ENCODE data around the gene CYP11A1.

The CYP11A1 gene

GRCh38 chr15:74398183-74398582 lies 30.7 kb upstream of the CYP11A1 start:
- TF ChIP-seq POLR2AphosphoS5 (IDR thresholded peaks at IDR 0.05; ENCODE audit: low read depth, low read length) = no peak

DNA sequence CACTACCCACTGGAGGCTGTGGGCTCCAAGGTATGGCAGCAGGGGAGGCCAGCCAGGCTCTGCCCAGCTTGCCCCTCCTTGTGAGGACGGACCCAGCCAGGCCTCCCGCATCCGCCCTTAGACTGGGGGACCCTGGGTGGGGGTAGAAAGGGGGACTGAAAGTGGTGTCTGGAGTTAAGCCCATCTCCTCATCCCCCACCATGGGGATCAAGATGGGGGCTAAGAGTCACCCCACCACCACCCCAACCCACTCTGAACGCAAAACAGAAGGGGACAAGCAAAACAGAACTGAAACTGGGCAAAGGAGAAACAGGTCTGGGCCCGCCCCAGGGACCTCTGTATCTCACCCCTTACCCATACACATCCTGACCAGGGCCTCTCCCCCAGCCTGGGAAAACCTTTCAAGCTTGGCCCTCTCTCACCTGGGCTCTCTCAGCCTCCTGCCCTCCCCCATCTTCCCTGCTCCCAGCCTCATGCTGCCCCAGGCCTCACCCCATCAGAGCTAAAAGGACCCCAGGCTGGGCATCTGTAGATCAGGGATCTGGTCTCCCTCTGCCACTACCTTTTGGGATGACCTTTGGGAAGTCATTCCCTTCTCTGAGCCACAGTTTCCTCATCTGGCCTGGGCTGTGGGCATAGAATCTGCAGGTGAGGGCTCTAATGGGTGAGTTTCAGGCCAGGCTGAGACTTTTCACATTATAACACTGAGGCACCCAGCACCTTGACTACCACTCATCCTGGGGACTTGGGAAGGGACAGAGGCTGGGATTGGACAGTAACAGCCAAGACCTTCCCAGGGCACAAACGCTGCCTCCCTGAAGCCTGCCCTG lies 30.0 kb upstream of the CYP11A1 start:
- TF ChIP-seq FOXP2 (optimal IDR thresholded peaks at IDR 0.05; ENCODE audit: borderline replicate concordance, extremely low read depth, extremely low read length, insufficient read depth) (no peak), SIN3A (IDR thresholded peaks at IDR 0.05; ENCODE audit: borderline replicate concordance, insufficient read depth, low read length) (no peak), POLR2AphosphoS5 (IDR thresholded peaks at IDR 0.05; ENCODE audit: low read depth, low read length) (no peak), TAF1 (IDR thresholded peaks at IDR 0.05; ENCODE audit: borderline replicate concordance, insufficient read depth, low read length) (no peak)
- TF ChIP-seq, protein P1, sequence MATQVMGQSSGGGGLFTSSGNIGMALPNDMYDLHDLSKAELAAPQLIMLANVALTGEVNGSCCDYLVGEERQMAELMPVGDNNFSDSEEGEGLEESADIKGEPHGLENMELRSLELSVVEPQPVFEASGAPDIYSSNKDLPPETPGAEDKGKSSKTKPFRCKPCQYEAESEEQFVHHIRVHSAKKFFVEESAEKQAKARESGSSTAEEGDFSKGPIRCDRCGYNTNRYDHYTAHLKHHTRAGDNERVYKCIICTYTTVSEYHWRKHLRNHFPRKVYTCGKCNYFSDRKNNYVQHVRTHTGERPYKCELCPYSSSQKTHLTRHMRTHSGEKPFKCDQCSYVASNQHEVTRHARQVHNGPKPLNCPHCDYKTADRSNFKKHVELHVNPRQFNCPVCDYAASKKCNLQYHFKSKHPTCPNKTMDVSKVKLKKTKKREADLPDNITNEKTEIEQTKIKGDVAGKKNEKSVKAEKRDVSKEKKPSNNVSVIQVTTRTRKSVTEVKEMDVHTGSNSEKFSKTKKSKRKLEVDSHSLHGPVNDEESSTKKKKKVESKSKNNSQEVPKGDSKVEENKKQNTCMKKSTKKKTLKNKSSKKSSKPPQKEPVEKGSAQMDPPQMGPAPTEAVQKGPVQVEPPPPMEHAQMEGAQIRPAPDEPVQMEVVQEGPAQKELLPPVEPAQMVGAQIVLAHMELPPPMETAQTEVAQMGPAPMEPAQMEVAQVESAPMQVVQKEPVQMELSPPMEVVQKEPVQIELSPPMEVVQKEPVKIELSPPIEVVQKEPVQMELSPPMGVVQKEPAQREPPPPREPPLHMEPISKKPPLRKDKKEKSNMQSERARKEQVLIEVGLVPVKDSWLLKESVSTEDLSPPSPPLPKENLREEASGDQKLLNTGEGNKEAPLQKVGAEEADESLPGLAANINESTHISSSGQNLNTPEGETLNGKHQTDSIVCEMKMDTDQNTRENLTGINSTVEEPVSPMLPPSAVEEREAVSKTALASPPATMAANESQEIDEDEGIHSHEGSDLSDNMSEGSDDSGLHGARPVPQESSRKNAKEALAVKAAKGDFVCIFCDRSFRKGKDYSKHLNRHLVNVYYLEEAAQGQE (IDR thresholded peaks at IDR 0.05; ENCODE audit: insufficient read depth in 1 of 2, low read depth in 2 of 2, low read length in 2 of 2) = no peak

GRCh38 chr15:74396445-74397238 lies 29.2 kb upstream of the CYP11A1 start:
- no peak for TF ChIP-seq TAF1 (IDR thresholded peaks at IDR 0.05; ENCODE audit: borderline replicate concordance, insufficient read depth, low read length)
- no peak for TF ChIP-seq SIN3A (IDR thresholded peaks at IDR 0.05; ENCODE audit: borderline replicate concordance, insufficient read depth, low read length)
- TF ChIP-seq POLR2AphosphoS5 (IDR thresholded peaks at IDR 0.05; ENCODE audit: low read depth, low read length) = no peak
- TF ChIP-seq, protein P1 (IDR thresholded peaks at IDR 0.05; ENCODE audit: insufficient read depth in 1 of 2, low read depth in 2 of 2, low read length in 2 of 2) = no peak
- TF ChIP-seq FOXP2 (optimal IDR thresholded peaks at IDR 0.05; ENCODE audit: borderline replicate concordance, extremely low read depth, extremely low read length, insufficient read depth) = no peak

GRCh38 chr15:74396146-74396438 lies 28.6 kb upstream of the CYP11A1 start:
- TF ChIP-seq TAF1 (IDR thresholded peaks at IDR 0.05; ENCODE audit: borderline replicate concordance, insufficient read depth, low read length) (no peak), SIN3A (IDR thresholded peaks at IDR 0.05; ENCODE audit: borderline replicate concordance, insufficient read depth, low read length) (no peak), FOXP2 (optimal IDR thresholded peaks at IDR 0.05; ENCODE audit: borderline replicate concordance, extremely low read depth, extremely low read length, insufficient read depth) (no peak), POLR2AphosphoS5 (IDR thresholded peaks at IDR 0.05; ENCODE audit: low read depth, low read length) (no peak)
- TF ChIP-seq, protein P1 (IDR thresholded peaks at IDR 0.05; ENCODE audit: insufficient read depth in 1 of 2, low read depth in 2 of 2, low read length in 2 of 2) = no peak

GRCh38 chr15:74395319-74396145 lies 28.1 kb upstream of the CYP11A1 start:
- no peak for TF ChIP-seq TAF1 (IDR thresholded peaks at IDR 0.05; ENCODE audit: borderline replicate concordance, insufficient read depth, low read length)
- TF ChIP-seq, protein P1 (IDR thresholded peaks at IDR 0.05; ENCODE audit: insufficient read depth in 1 of 2, low read depth in 2 of 2, low read length in 2 of 2) = no peak
